ENCODE data around the gene CSGALNACT2.
"Not testable (repeated sequence)": the region's sequence is repeated elsewhere in the genome, so short reads cannot be mapped to it uniquely, and the experiment has no call there.

The CSGALNACT2 gene
- 83.9 to 90.8 reads per million in 2 donors for total RNA-seq

GRCh38 chr10:43138021-43138756 lies at the start of gene CSGALNACT2:
Gene CSGALNACT2 (plus strand): TSS chr10:43138445. CDS start chr10:43155150, 16,705 bp downstream.
- DNase-seq = peak; percentile 85

- DNase-seq = no peak
Measured at GRCh38 chr10:43089519-43089918, 48.7 kb upstream of the CSGALNACT2 start.

DNA sequence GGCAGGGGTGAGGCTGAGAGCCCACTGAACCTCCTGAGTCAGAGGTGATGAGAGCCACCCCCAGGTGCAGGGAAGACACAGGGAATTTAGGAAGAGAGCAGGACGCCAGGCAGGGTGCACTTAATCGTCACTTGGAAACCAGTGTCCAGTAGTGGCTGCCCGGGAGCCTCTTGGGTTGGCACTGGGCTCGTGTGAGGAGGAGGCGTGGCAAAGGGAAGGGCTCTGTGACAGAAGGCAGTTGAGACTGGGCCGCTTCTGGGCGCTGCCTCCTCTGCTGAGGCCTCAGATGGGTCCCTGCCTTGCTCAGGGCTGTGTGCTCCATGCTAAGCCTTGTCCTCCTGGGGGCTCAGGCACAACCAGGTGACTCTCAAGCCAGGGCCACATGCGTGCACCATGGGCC lies 48.1 kb upstream of the CSGALNACT2 start:
- DNase-seq = no peak

- DNase-seq = no peak
Measured at GRCh38 chr10:43090664-43091063, 47.6 kb upstream of the CSGALNACT2 start.

DNA sequence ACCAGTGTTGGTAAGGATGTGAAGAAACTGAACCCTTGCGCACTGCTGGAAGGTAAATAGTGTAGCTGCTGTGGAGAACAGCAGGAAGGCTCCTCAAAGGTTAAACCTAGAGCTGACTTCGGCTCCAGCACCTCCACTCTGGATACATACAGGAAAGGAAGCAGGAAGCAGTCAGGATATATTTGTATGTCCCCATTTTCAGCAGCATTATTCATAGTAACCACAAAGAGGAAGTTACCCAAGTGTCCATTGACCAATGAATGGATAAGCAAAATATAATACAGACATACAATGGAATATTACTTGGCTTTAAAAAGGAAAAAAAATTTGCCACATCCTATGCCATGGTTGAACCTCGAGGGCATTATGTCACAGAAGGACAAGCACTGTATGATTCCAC lies 46.4 kb upstream of the CSGALNACT2 start:
- DNase-seq = no peak

DNA sequence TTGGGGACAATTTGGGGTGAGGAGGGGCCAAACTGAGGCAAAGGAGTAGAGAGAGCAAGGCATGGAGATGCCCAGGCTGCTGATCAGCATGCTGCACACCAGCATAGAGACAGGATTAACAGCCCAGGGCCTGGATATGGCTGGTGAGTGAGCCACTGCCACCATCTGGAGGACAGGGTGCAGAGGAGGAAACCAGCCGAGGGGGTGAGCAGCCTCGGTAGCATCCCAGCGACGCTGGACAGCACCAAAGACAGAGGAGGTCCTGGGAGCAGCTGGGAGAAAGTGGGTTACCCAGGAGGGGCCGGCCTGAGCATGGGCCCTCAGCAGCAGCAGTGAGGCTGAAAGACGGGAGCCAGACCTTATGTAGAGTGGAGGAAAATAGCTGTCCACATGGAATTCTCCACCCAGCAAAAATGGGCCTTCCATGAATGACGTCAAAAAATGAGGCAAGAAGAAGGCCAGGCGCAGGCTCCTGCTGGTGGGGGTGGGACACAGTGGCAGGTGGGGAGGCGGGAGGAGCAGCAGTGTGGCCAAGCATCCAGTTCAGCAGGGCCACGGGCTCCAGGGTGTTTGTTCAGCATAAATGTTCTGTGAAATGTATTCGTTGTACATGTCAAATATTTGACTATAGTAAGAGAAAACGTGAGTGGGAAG lies 44.7 kb upstream of the CSGALNACT2 start:
- no peak for DNase-seq

DNA sequence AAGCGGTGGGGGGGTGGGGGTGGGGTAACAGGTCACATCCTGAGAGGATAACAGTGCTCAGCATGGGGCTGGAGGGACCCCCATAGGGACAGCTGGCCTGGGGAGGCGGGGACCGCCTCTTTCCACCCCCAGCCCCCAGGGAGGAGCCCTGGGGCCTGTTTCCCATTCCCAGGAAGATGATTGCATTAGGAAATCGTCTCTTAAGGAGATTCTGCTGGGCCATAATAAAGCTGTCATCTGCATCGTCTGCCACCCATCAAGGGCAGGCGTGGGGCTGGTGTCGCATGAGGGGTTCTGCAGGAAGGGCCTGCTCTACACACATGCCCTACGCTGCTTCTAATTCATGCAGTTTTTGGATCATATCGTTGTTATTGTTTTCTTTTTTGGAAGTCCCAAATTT lies 44.2 kb upstream of the CSGALNACT2 start:
- DNase-seq = no peak

DNA sequence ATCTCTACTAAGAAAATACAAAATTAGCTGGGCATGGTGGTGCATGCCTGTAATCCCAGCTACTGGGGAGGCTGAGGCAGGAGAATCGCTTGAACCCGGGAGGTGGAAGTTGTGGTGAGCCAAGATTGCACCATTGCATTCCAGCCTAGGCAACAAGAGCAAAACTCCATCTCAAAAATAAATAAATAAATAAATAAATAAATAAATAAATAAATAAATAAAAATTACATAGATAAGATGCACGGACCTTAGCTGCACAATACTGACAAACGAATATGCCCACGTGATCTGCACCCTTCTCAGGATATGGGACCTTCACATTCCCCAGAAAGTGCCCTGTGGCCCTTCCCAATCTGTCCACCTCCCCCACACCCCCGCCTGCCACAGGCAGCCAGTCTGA lies 38.9 kb upstream of the CSGALNACT2 start:
- not testable (repeated sequence) for DNase-seq

DNA sequence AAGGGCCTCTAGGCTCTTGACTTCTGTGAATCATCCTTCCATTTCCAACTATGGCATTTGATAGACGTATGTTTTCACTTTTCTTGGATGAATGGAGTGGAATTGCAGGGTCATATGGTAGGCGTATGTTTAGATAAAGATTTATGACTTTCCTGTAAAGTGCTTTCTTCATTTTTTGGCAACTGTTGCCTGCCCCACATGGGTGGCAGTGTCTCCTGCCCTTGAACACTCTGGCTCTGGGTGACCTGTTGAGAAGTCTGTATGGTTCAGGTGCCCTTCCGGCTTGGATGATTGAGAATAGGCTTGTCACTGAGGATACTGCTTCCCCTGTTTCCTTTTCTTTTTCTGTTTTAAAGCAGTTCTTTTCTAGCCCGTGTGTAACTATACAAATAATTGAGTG lies 38.3 kb upstream of the CSGALNACT2 start:
- DNase-seq = no peak

- no peak for DNase-seq
Measured at GRCh38 chr10:43100366-43100765, 37.9 kb upstream of the CSGALNACT2 start.

- DNase-seq = no peak
Measured at GRCh38 chr10:43102063-43102828, 36.0 kb upstream of the CSGALNACT2 start.

DNA sequence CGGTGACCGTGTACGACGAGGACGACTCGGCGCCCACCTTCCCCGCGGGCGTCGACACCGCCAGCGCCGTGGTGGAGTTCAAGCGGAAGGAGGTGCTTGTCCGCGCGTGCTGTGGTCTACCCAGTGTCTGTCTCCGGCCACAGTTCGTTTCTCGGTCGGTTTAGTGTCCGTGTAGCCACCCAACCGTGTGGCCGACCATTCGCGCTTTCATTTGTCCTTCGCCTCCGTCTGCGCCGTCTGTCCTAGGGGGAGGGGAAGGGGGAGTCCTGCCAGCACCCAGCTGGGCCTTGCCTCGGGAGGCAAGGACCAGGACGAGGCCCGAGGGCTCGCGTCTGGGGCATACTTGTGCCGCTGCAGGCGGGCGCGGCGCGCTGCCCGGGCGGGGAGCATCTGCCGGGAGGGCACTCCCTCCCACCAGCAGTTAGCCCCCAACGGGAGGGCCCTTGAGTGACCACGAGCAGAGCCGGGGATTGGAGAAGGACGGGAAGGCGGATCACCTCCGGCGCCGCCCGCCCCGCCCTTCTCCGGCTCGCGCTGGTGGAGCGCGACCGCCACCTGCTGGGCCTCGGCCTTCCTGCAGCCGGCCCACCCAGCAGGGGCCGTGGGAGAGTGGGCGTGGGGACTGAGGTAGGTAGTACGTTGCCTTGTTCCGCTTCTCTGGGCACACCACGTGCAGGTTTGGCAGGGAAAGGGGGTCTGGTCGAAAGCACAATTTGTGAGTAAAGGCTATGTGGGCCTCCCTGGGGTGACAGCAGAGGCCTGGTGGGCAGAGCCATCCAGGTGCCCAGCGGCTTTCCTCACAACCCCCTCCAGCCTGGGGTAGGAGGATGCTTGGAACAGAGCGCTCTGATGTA lies 32.9 kb upstream of the CSGALNACT2 start:
- DNase-seq = peak; percentile 60

GRCh38 chr10:43105956-43106229 lies 32.4 kb upstream of the CSGALNACT2 start:
- DNase-seq = no peak

DNA sequence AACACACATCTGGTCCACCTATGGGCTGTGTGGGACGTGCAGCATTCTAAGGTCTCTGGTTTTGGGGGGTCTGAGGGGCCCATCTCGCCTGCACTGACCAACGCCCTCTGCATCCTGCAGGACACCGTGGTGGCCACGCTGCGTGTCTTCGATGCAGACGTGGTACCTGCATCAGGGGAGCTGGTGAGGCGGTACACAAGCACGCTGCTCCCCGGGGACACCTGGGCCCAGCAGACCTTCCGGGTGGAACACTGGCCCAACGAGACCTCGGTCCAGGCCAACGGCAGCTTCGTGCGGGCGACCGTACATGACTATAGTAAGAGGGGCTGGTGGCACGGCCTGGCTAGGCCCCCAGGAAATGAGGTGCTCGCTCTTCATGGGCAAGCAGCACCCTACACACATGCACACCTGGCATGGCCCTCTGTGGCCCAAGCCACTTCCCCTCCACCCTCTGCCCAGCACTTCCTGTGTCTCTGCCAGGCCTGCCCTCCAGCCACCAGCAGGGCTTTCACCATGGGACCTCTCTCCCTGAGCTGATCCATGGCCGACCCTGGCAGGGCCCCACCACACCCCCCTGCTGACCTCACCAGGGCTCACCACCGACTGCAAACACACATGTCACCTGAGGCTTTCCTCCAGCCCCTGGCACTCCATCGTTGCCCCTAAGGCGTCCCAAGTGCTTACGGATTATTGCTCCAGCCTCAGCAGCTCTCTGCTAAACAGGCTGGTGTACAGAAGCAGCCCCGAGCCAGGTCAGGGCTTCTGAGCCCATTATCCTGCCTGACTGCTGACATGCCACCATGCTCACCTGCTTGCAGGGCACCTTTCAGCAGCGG lies 31.8 kb upstream of the CSGALNACT2 start:
- no peak for DNase-seq

DNA sequence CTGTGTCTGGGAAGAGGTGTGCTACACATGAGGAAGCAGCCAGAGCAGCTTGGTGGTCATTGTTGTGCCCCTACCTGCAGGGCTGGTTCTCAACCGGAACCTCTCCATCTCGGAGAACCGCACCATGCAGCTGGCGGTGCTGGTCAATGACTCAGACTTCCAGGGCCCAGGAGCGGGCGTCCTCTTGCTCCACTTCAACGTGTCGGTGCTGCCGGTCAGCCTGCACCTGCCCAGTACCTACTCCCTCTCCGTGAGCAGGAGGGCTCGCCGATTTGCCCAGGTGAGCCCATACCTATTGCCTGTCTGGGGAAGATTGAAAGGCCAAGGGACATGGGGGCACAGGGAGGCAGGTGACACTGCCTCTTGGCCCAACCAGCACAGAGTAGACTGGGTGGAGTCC lies 29.3 kb upstream of the CSGALNACT2 start:
- DNase-seq = no peak

DNA sequence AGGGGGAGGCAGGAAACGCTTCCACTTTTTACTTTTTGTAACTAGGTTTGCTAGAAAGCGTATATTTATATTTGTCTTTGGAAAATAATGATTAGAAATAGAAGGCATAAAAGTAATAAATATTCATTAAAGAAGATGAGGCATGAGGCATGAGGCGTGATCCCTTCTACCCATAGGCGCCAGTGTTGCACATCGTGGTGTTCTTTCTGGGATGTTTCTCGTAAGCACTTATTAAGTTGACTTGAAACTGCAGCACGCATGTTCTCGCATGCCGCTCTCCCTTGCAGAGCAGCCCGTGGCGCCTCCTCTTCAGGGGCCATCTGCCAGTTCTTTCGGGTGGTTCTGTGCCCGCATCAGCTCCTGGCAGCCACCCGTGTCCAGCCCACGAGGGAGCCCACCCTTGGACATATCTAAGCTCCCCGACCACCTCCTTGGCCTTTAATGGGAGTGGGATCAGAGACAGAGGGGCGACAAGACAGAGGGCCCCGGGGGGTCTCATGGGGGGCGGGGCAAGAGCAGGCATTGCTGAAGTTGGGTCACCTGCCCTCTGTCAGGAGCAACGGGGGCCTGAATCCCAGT lies 28.5 kb upstream of the CSGALNACT2 start:
- DNase-seq = no peak

GRCh38 chr10:43110338-43111071 lies 27.7 kb upstream of the CSGALNACT2 start:
- no peak for DNase-seq

- no peak for DNase-seq
Measured at GRCh38 chr10:43111101-43111500, 27.1 kb upstream of the CSGALNACT2 start.

GRCh38 chr10:43111921-43112607 lies 26.2 kb upstream of the CSGALNACT2 start:
- no peak for DNase-seq

DNA sequence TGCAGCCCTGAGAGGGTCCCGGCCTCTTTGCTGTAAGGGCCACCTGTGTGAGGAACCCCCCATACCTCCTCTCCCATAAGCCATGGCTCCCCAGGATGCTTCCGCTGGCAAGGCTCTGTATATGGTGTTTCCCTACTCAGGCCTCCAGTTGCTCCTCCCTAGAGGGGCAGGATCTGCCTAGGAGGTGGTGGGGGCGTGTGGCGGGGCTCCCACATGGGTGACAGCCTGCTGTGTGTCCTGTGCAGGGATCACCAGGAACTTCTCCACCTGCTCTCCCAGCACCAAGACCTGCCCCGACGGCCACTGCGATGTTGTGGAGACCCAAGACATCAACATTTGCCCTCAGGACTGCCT lies 25.7 kb upstream of the CSGALNACT2 start:
- DNase-seq = no peak
